T-helper 1 cell (primary cell): ENCODE measurements around the gene MAB21L1.

ENCODE experiments used
- DNase-seq, 5 donors: peaks; one replicate each; pipeline ENCODE4 v3.0.0-alpha.2; 2012 to 2020
- total RNA-seq, 4 donors: gene quantifications; one replicate each; lab custom pipeline; 2026; lab: John Stamatoyannopoulos, UW

The MAB21L1 gene
- 0 reads per million in 4 donors for total RNA-seq

DNA sequence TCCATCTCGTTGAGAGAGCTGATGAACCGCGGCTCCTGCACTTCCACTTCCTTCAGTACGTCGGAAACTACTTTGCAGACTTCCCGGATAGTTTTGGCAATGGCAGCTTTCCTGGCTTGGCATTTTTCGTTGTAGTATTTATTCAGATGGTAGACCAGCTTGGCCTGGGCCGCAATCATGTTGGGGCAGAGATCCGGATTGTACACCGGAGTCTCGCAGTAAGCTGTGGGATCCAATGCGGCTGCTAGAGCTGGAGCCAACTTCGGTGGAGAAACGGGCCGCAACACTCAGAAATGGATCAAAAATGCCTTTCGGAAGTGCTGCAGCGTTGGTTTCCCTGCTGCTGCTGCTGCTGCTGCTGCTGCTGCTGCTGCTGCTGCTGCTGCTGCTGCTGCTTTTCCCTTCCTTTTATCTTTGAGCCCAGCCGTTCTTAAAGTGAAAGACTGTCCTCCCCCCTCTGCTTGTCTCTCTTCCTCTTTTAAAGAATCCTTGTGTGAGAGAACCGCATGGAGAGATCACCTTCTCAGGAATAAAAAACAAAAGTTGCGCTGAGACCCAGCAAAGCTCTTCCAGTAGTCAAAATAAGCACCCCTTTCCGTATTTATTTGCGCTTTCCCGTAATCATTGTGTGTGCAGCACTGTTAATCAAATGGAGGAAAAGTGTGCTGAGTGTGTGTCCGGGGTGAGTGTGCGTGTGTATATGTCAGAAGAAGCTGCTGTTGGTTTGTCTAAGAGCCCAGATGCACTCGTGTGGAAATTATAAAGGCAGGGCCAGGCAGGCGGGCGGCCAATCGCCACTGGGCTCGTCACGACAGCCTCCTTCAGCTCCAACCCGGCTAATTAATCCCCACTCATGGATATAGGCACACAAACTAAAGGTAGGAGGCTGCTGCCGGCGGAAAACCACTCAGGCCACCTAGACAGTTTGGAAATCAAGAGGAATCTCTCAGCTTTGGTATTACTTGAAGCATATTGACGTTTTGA is at the start of gene MAB21L1:
TSS of gene MAB21L1 (minus strand) at position 730 of the 984 bp plus-strand sequence. CDS start at position 179, 551 bp downstream.
- peak in 1 of 5 donors; percentile 12 for DNase-seq

DNA sequence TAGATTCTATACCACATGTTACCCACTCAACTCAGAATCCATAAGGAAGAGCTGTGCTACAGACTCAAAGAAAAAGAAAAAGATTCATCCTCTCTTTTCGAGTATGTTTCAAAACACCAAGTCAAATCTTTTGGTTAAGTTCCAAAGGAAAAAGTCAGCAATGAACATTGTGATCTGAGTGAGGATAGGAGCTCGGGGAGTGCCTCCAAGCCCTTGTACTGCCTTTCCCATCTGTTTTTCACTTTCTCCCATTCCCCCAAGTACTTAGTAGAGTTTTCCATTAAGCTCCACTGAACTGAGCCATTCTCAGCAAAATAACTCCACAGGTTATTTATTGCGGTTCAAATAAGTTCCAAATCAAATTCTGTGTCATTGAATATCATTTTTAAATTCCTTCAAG is 47.7 kb upstream of the MAB21L1 start:
- no peak for DNase-seq

DNA sequence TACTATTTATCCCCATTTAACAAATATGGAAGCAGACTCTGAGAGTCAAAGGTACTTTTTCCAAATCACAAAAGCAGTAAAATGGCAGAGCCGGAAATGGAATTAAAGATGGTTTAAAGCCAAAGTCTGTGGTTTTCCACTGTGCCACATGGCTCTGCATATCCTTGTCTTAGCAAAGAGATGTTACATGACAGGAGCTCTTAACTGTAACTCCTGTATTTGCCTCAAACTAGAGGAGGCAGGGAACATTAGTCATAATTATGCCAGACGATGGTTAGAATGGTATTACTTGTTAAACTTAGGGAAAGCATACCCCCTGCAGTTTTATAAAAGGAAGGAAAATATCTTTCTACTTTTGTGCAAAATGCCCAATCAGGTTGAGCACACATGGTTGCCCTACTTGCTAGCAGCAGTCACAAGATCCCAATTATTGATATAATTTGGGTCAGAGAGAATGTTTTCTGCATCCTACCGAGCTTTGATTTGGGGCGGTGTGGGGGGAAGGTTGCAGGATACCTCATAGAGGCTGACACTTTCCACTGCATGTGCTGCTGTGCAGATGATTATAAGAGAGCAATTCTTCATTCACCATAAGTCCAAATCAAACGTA is 42.0 kb upstream of the MAB21L1 start:
- DNase-seq = no peak

DNA sequence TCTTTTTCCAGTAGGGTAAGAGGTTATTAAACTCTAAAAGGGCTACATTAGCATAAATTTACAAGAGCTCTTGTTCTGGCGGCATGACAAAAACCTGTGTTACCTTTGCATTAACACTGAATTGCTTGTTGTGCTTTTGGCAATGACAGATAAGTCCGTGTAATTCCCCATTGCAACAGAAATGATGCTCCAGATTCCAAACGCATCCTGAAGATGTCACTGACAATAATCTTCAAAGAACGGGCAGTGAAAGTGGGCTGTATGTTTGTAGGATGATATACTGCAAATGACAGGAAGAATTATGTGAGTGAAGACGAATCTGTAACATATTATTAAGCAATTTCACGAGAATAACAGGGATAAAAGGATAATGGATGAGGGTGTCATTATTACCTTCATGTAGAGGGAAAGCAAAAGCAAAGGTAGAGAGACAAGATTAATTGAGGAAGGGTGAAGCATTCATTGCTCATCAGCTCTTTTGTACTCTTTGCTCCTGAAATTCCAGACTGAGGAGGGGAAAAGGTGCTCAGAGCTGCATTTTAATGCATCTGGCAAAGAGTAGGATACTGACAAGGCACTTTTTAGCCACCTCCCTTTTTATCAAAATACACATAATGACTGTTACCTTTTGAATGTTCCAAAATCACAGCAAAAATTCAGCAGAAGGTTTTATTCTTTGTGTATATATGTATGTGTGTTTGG is 38.5 kb upstream of the MAB21L1 start:
- no peak for DNase-seq

DNA sequence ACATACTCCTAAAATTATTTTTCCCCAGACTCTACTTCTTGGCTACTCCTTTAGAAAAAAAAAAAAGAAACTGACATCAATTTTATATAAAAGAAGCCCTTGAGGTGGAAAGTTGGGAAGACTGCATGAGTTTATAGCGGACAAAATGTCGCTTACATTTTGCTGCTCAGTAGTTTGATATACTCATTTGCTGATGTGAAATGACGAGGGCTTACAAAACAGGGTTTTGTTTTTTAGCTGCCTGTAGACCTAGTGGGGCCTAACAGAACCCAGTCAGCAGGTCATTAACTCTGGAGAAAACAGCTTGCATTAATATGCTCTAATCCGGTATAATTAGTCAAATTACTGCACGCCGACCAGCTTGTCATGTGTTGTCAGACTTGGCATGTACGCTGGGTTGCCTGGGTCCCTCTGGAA is 37.6 kb upstream of the MAB21L1 start:
- DNase-seq = no peak

DNA sequence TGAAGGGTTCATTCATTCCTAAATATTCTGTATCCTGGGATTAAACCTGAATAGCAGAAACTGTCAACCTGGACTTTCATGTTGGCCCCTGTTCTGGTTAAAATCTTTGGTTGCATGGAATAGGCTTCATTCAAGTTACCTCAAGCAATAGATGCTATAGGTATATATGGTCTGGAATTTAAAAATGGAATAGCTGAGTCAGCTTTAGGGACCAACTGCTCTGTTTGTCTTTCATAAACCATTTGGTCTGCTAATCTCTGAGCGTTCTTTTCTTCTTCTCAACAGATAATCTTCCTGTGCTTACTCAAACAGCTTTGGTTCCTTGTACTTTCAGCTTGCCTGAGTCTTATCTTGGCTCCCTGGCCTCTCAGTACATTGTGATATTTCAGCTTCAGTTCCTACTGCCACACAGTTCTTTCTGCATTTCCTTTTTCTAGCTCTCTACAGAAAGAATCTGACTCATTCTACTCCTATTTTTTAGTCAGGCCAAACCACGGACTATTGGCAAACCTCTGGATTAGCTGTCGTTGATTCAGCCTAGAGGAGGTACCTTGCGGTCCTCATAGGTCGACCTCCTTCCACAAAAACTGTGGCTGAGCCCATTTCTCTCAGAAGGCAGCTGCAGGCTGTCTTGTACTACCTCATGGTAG is 35.9 kb upstream of the MAB21L1 start:
- no peak for DNase-seq

DNA sequence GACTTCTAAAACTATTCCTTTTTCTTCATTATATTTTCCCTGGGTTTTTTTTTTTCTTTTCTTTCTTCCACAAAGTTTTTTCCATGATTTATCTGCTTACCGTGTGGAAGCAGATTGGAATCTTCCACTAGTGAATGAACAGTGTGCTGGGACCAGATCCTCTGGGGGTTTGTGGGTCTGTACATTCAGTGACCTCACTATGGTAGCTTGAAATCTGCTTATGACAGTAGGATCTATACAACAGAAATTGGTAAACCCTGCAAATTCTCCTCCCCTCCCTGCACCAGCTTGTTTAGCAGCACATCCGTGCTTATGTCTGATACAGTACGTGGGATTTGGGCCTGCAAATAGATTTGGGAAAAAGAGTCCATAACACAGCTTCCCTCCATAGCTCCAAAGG is 26.0 kb upstream of the MAB21L1 start:
- no peak for DNase-seq

DNA sequence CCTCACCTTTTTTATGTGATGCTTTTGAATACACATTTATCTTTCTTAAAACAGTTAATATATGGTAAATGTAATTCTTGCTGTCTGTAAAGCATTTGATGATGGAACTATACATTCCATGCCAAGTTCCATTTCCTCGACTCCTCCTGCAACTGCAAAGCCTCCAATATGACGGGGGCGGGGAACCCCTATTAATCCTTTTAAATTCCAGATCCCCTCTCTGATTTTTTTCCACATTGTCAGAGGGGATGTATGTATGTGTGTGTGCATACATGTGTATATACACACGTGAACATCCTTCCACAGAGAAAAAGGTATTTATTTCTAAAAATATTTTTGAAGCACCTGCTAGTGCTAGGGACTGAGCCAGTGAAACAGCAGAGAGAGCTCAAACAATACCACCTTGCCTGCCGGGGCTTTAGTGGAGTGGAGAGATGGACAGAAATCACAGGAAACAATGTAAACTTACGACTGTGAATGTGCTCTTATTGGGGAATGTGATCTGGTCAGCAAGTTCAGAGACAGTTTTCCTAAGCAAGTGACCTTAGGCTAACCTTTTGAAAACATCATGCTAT is 25.3 kb upstream of the MAB21L1 start:
- DNase-seq = no peak

DNA sequence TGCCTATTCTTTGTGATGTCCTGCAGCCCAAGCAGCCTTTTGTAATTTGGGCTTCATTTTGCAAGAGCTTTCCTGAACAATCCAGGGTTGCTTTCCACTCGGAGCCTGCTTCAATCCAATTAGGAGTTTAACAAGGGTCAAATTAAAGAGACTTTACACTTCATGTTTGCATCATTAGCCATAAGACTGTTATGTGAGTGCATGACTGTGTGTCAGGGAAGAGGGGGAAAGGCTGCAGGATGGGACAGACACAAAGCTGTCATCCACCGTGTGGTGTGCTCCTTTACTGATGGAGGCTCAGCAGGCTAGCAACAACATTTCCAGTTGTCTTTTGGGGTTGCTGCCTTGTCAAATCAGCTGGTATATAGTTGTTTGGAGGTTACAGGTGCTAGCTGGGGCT is 23.7 kb upstream of the MAB21L1 start:
- DNase-seq = no peak

DNA sequence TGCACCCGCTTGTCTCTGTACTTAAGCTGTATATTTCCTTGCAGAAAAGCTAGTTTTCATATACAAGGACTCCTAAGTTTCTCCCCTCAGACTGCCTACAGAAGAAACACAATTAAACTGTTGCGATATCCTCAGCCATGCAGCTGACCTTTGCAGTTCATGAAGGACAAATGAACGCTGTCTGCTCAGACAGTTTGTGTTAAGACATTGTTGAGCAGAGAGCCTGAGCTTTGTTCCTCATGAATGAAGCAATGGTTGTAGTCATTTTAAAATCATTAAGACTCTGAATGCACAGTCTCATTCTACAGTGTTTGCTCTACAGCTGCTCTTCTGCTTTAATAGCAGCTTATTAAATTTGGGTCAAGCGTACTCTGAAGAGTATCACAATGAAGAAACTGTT is 23.2 kb upstream of the MAB21L1 start:
- no peak for DNase-seq

DNA sequence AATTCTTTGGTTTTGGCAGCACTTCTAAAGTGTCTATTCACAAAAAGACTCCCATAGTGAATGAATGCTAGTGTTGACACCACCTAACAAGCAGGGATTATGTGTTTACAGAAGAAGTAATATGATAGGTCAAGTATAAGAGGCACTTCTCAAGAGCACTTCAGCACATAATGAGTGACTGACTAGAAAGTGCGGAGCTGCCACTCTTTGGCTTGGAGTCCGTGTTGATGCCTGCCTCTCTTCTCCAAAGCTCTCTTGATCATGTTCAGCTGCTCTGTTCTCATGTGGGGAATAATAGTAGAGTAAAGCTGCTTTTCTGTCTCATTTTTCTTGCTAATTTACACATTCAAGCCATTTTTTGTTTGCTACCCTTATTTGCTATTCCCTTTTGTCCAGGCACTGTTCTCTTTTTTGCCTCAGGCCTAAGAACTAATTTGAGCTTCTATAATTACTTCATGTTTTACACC is 22.7 kb upstream of the MAB21L1 start:
- no peak for DNase-seq

DNA sequence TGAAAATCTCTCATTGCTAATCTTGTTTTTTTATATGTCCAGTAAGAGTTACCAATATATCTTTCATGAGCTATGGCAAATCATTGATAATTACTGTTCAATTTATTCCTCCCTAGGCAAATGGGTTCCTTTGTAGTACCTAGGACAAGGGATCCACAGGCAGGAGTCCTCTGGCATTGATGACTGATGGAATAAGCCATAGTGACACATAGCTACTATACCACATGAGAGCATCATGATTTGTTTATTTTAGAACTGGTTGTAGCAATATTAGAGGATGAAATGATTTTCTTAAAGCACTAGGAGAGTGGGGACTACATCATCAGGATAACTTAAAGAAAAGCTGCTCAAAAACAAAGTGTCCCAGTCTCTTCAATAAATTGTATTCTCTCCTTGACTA is 21.7 kb upstream of the MAB21L1 start:
- no peak for DNase-seq

DNA sequence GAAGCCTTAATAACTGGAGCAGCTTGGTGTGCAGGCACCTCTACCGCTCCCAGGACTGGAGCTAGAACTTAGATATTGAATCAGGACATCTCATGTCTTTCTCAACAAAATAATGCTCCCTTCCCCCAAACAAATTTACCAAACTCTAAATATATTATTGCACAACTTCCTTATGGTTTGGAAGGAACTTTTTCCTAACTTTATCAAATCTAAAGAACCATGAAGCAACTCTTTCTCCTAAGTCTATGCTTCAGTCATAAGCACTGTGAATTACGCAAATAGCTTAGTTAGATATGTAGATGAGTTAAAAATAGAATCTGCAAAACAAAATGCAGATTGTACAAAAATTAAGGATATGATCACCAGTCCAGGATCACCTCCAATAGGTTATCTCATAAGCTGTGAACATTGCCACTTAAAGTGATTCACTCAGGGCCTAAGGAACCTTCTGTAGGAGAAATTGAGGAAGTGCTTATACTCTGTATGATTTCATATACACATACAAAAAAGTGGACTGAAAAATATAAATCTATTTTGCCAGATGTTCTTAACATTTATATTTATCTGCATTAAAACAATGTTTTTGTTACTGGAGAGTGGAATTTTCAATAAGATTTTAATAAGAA is 20.4 kb upstream of the MAB21L1 start:
- no peak for DNase-seq

DNA sequence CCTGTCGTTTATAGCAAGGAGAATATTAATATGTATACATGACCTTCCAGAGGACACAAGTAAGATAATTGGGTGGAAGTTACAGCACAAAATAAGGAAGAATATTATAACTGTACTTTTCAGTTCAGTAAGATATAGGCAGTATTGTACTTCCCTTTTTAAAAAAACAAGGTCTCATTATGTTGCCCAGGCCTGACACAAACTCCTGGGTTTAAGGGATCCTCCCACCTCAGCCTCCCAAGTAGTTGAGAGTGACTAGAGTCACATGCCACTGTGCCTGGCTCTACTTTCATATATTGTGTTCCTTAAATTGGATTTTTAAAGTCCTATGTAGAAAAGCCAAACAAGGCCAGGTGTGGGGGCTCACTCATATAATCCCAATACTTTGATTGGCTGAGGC is 19.5 kb upstream of the MAB21L1 start:
- DNase-seq = no peak

DNA sequence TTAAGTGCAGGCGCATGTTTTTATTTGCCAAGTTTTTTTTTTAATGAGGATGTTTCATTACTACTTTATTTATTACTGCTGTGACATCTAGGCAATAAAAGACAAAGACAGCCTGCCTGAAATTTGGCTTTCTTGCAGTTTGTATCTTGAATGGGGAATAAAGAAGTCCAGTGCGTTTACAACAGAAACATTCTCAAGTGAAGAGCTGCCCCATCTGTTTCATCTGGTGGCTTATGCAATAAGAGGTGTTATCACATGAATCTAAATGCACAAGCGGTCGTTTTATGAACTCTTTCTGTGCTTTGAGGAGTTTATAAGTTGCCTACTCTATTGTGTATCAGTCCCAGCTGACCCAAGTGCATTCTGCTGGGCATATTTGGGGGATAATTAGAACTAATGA is 12.6 kb upstream of the MAB21L1 start:
- no peak for DNase-seq

DNA sequence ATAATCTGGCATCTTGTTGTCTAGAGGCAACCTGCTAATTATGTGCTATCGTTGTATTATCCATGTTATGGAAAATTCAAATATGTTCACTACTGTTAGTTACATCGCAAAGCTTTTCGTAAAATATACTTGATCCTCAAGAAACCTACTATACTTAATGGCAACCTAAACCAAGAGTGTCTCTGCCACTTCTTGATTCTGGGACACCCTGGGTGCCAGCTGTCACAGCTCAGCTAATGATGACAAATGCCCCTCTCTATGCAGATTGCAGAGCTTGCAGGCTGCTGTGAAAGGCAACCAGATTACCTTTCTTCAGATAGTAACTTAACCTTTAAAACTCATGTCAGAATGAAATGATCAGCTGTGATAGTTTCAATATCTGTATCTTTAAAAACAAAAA is 8.9 kb upstream of the MAB21L1 start:
- no peak for DNase-seq

DNA sequence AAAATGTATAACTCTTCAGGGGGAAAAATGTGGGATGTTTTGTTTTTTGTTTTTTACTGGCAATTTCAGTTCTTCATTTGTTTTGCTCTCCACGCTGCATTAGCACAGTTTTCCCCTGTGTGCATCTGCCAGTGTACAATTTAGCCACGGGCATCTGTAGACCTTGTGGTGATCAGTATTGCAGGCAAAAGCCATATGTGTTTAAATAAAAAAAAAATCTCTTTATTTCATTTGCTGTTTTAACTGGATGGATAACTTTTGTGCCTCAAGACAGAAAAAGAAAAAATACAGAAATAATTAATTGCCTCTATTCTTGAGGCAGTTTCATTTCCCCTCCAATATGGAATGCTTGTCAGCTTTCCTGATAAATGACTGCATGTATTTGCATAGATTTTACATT is 7.9 kb upstream of the MAB21L1 start:
- DNase-seq = no peak

DNA sequence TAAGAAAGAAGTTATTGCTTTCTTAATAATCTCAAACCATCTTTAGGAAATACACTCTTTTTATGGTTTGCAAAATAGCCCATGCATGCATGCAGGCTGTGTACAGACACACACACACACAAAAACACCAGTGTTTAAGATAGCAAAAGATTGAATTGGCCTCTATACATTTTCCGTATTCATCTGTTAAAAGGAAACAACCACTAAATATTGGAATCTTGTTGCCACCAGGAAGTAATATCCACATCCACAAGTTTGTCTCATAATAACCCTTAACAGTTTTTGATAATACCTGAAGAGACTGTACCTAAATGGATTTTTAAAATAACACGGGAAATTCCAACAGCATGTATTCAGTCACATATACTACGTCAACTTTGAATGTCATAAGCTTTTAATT is 7.3 kb upstream of the MAB21L1 start:
- no peak for DNase-seq

DNA sequence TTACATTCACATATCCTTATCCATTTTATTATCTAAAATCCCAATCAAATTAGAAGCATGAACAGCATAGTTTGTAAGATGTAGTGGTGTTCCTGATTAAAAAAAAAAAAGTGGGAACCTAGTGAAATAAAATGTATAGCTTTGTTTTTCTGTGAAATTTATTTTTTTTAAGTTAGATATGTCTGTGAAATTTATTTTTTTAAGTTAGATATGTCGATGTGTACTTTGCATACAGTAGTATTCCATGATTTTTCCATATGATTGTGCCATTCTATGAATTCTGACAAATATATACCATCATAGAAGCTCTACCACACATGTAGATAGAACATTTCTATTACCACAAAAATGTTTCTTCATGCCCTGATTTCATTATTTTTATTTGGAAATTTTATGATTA is 6.0 kb upstream of the MAB21L1 start:
- no peak for DNase-seq

DNA sequence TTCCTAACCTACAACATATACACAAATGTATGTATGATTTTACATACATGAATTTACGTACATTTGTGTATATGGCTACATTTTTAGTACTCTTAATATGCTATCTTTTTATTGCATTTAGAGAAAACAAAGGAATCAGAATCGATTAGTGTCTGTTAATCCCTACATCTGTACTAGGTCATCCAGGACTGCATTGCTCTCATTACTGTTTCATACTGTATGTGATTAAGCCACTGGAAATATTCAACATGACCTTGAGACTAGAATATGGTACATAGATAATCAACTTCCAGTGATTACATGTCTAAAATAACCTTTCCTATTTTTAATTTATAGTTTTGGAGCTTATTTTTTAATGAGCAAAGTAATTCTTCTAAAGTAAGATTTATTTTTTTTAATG is 5.3 kb upstream of the MAB21L1 start:
- no peak for DNase-seq

DNA sequence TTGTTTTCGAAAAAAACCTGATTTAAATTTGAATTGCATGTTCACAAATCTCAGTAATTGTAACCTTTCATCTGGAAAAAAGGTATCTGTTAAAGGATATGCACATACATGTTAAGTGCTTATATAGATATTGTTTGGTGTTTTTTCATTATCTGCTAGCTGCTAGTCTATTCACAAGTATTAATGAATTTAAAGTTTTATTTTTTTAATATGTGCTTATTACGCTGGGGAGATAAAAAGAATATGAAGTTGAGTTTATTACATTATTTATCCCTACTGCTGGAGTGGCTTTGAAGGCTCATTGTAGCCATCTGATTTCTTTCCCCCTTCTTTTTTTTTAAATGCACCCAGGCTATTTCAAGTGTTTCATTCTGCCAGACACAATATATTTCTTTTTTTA is 3.9 kb upstream of the MAB21L1 start:
- no peak for DNase-seq

DNA sequence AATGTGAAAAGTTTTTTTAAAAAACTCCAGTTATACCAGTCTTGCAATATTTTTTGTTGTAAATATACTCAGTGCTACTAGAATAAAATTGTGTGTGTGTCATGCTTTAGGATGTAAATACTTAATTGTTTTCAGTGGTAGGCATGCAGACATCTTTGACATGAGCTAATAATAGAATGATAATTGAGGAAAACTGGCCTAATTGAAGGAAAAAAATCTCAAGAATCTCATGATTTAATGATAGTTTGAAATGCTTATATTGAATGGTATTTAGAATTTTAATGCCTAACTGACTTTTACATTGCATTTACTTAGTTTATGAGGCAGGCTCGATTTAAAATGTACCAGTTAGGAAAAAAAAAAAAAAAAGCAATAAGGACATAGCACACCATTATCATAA is 3.2 kb upstream of the MAB21L1 start:
- DNase-seq = no peak
